Inflammatory macrophage treated with lipopolysaccharide for 4 hours (primary cell): ENCODE data around the gene MIA.
"Not testable (repeated sequence)": the region's sequence is repeated elsewhere in the genome, so short reads cannot be mapped to it uniquely, and the experiment has no call there.

Source experiments
- DNase-seq: peaks from one replicate; pipeline ENCODE4 v3.0.0-alpha.2; 2020

Gene MIA

GRCh38 chr19:40774916-40775631 lies at the start of gene MIA:
TSS of gene MIA (plus strand) at chr19:40775521. CDS start at chr19:40775543, 22 bp downstream.
- DNase-seq = no peak

- no peak for DNase-seq
Observed at GRCh38 chr19:40726279-40726678, 49.0 kb upstream of the MIA start.

- not testable (repeated sequence) for DNase-seq
Observed at GRCh38 chr19:40730065-40730464, 45.3 kb upstream of the MIA start.

DNA sequence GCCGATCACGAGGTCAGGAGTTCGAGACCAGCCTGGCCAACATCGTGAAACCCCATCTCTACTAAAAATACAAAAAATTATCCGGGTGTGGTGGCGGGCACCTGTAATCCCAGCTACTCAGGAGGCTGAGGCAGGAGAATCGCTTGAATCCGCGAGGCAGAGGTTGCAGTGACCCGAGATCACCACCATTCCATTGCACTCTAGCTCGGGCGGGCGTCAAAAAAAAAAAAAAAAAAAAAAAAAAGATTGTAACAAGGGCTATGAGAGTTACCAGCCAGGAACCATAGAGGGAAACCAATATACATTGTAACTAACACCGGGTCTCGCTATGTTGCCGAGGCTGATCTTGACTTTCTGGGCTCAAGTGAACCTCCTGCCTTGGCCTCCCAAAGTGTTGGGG lies 43.0 kb upstream of the MIA start:
- not testable (repeated sequence) for DNase-seq

- DNase-seq = no peak
Observed at GRCh38 chr19:40733149-40733548, 42.2 kb upstream of the MIA start.

- no peak for DNase-seq
Observed at GRCh38 chr19:40735013-40735771, 40.1 kb upstream of the MIA start.

DNA sequence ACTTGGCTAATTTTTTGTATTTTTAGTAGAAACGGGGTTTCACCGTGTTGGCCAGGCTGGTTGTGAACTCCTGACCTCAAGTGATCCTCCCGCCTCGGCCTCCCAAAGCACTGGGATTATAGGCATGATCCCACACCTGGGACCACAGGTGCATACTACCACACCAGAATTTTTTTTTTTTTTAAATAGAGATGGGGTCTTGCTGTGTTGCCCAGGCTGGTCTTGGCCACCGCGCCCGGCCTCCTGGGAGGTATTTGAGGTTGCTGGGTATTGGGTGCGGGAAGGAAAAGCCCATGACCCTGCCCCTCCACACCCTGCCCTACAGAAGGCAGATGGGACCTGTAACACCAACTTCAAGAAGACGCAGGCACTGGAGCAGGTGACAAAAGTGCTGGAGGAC lies 38.7 kb upstream of the MIA start:
- no peak for DNase-seq

GRCh38 chr19:40737102-40737644 lies 38.1 kb upstream of the MIA start:
- no peak for DNase-seq

DNA sequence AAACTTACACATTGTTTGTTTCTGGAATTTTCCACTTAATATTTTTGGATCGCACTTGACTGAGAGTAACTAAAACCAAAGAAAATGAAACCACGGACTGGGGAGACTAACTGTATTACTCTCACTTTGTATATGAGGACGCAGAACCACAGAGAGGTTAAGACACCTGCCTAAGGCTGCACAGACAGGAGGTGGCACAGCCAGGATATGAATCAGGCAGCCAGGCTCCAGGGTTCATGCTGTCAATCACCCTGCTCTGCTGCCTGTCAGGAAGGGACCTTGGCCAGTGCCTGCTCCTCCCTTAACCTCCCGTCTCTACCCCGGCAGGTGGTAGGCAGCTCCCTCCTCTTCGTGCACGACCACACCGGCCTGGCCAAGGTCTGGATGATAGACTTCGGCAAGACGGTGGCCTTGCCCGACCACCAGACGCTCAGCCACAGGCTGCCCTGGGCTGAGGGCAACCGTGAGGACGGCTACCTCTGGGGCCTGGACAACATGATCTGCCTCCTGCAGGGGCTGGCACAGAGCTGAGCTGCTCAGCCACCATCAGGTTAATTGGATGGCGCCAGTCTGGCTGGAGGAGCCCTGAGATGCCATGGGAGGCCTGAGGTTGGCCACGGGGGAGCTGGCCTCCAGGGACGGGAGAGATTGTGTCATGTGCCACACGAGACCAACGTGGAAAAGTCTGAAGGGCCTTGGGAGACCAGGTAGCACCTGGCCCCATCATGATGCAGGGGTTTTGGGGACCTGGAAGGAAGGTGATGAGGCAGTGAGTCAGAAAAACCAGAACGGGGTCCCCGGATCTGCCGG lies 36.1 kb upstream of the MIA start:
- no peak for DNase-seq

DNA sequence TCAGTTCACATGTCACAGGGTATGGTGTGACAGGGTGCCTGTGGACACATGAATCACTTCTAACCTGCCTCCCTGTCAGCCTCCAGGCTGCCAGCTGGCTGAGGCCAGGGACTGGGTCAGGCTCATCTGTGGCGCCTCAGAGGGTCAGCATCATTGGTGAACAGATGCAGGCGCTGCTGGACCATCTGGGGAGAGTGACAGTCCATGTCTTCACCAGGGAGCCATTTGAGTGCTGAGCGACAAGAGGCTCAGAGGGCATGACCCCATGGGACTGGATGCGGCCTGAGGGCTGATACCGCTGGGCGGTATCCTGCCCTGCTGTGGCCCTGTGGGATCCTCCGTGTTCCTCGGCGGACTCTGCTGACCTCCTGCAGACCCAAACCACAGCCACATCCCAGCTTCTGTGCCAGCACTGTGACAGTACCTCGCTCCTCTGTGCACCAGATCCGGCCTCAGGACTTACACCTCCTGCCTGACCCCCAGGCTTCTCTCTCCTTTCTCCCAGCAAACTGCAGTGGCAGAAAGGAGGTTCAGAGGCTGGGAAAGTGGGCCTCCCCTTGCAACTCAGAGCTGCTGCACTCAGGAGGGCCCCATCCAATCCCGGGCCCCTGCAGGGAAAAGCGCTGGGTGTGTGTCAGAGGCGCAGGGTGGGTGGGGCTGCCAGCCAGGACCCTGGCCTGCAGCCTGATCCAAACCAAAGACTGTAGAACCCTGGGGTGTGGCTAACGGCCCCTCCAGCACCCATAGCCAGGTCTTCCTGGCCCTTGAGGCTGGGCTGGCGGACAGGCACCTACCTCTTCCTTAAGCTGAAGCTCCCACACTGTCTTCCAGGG lies 35.2 kb upstream of the MIA start:
- DNase-seq = no peak

DNA sequence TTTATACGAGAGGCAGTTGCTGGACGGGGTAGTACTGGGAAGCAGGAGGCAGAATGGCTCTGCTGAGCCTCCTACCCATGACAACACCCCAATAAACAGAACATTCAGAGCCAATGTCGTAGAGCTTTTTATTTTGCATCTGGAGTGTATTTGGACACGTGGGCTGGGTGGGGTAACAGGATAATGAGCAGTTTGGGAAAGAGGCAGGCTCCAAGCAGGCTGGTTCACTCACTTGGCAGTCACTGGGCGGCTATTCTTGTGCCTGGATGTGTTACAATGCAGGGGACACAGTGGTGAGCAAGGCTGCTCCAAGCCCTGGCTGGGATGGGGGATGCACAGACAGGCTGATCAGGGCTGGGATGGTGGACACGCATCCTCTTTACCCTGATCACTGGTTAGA lies 34.6 kb upstream of the MIA start:
- DNase-seq = no peak

- peak; percentile 35 for DNase-seq
Observed at GRCh38 chr19:40741527-40742390, 33.6 kb upstream of the MIA start.

DNA sequence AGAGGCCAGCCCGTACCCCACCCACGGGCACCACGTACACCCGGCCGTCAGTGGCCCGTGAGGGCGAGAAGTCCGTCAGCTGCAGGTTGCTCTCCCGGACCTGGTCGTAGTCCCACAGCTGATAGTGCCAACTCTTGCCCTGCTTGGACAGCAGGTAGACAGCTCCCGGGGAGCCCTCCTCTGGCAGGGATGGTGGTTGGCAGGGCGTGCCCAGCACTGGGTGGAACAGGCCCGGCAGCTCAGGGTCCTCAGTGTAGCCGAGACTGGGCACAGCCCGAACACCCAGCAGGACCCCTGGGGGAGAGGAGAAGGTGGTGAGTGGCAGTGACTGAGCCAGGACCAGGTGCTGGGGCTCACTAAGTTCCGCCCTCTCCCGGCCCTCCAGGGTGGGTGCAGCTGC lies 32.8 kb upstream of the MIA start:
- DNase-seq = no peak

- no peak for DNase-seq
Observed at GRCh38 chr19:40742886-40743285, 32.4 kb upstream of the MIA start.

- no peak for DNase-seq
Observed at GRCh38 chr19:40743926-40744325, 31.4 kb upstream of the MIA start.

DNA sequence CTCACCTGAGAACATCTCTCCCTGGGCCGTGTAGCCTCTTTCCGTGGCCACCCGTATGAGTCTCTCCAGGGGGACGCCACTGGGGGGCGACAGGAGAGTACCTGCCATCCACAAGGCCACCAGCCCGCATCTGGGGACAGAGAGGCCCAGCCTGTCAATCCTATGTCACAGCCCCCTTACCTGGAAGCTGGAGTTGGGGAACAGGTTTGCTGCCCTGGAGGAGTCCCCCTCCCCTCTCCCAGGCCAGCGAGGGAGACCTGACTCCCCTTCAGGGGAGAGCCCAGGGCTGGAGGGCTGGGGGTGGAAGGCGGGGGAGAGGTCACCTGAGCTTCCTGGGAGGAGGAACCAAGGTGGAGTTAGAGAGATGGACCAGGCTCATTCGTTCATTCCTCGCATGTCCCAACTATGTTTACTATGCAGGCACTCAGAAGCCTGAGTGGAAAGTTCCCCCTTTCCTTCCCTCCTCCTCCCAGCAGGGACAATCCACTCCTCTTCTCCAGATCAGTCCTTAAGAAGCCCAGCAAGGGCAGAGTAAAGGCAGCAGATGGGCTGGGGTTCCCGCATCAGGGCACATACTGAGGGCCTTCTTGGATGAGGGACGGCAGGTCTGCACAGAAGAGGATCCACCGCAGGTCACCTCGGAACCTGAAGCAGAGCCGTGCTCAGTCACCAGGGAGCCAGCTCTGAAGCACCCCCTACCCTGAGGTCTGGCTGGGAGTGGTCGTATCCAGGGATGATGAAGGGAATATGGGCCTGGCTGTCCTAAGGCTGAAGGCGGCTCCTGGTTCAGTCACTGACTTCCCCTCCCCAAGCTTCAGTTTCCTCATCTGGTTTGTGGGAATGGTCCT lies 30.5 kb upstream of the MIA start:
- DNase-seq = no peak

DNA sequence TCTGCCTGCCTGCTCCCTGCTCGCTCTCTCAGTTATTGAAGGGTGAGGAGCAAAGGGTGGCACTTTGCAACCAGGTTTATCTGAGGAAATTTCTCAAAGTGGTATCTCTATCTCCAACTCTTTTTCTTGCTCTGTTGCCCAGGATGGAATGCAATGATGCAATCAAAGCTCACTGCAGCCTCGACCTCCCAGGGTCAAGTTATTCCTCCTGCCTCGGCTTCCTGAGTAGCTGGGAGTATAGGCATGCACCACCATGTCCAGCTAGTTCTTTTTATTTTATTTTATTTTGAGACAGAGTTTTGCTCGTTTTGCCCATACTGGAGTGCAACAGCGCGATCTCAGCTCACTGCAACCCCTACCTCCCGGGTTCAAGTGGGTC lies 29.9 kb upstream of the MIA start:
- no peak for DNase-seq

GRCh38 chr19:40747536-40747935 lies 27.8 kb upstream of the MIA start:
- no peak for DNase-seq

- DNase-seq = peak; percentile 100
Observed at GRCh38 chr19:40750058-40750873, 25.1 kb upstream of the MIA start, which contains the start of gene ACTMAP. TSS of gene ACTMAP (minus strand) at chr19:40750477. CDS start at chr19:40749803, 674 bp downstream.
